H1 (cell line): ENCODE results near the gene RAP1A. TPM values are rescaled to one million over a fixed set of nuclear protein-coding genes. Genes with fewer than 3 reads are reported as not detected.

ENCODE experiments used
- ASH2L ChIP-seq: fragments of 200-600, 300-600 bp; sonication (generic); IDR thresholded peaks from one replicate; pipeline ENCODE4 v1.7.1; 2017; ENCODE audit warnings: low read length
- BCL11A ChIP-seq, 2 experiments: IDR thresholded peaks; one replicate each; pipeline ENCODE4 v1.6.1; 2011; ENCODE audit warnings: low read depth in 2 of 2, low read length in 2 of 2, mild to moderate bottlenecking in 2 of 2
- CEBPB ChIP-seq: IDR thresholded peaks from 2 replicates; pipeline ENCODE4 v1.6.1; 2012; ENCODE audit warnings: low read depth, low read length
- CTBP2 ChIP-seq: IDR thresholded peaks from 2 replicates; pipeline ENCODE4 v1.7.0; 2011; ENCODE audit warnings: borderline replicate concordance, mild to moderate bottlenecking, moderate library complexity, mixed read lengths, low read length; ENCODE audit not compliant: insufficient read depth, insufficient read length
- EZH2 ChIP-seq: fragments of 200-600 bp; sonication (generic); IDR thresholded peaks from 2 replicates; pipeline ENCODE4 v1.7.1; 2012; ENCODE audit warnings: low read depth, mild to moderate bottlenecking, moderate library complexity, low read length, inconsistent platforms; ENCODE audit not compliant: severe bottlenecking
- FOSL1 ChIP-seq: IDR thresholded peaks from 2 replicates; pipeline ENCODE4 v1.6.1; 2011; ENCODE audit warnings: mild to moderate bottlenecking, low read depth, low read length, moderate library complexity; ENCODE audit not compliant: insufficient read depth
- GTF2F1 ChIP-seq: IDR thresholded peaks from 2 replicates; pipeline ENCODE4 v1.6.1; 2012; ENCODE audit warnings: low read depth, low read length, improper control_type of control experiment, borderline replicate concordance
- HDAC2 ChIP-seq, 2 experiments: fragments of 300-600 bp in 1 of 2; sonication (generic) in 1 of 2; IDR thresholded peaks; 2 replicates each; pipeline ENCODE4 v1.6.1; 2011 to 2012; ENCODE audit warnings: low read depth in 2 of 2, low read length in 2 of 2, mild to moderate bottlenecking in 2 of 2, moderate library complexity in 2 of 2, borderline replicate concordance in 1 of 2, inconsistent platforms in 1 of 2
- JUND ChIP-seq: IDR thresholded peaks from 2 replicates; pipeline ENCODE4 v1.6.1; 2011; ENCODE audit warnings: mild to moderate bottlenecking, improper control_type of control experiment, low read length
- KDM5A ChIP-seq: fragments of 200-600 bp; IDR thresholded peaks from 2 replicates; pipeline ENCODE4 v1.7.1; 2012; ENCODE audit warnings: mild to moderate bottlenecking, low read length, inconsistent platforms, mixed read lengths
- MAFK ChIP-seq: IDR thresholded peaks from 2 replicates; pipeline ENCODE4 v1.6.1; 2012; ENCODE audit warnings: low read depth, mild to moderate bottlenecking, improper control_type of control experiment, low read length
- NANOG ChIP-seq: IDR thresholded peaks from 2 replicates; pipeline ENCODE4 v1.6.1; 2011; ENCODE audit warnings: low read length, low read depth, mild to moderate bottlenecking, inconsistent platforms; ENCODE audit not compliant: insufficient read depth, poor library complexity, severe bottlenecking
- NRF1 ChIP-seq: IDR thresholded peaks from 2 replicates; pipeline ENCODE4 v1.6.1; 2011; ENCODE audit warnings: mild to moderate bottlenecking, low read depth, low read length, improper control_type of control experiment
- PHF8 ChIP-seq: fragments of 200-600 bp; sonication (generic); conservative IDR thresholded peaks from 2 replicates; pipeline ENCODE4 v1.7.1; 2012; ENCODE audit warnings: low read depth, mild to moderate bottlenecking, inconsistent platforms, low read length, moderate library complexity
- RFX5 ChIP-seq: IDR thresholded peaks from 2 replicates; pipeline ENCODE4 v1.6.1; 2011; ENCODE audit warnings: low read depth, low read length, improper control_type of control experiment, borderline replicate concordance
- SIN3A ChIP-seq, 2 experiments: IDR thresholded peaks in 1 of 2; conservative IDR thresholded peaks in 1 of 2; 2 replicates each; pipeline ENCODE4 v1.6.1; 2011 to 2012; ENCODE audit warnings: low read length in 2 of 2, improper control_type of control experiment in 1 of 2, low read depth in 1 of 2, mild to moderate bottlenecking in 1 of 2
- SP1 ChIP-seq: IDR thresholded peaks from 2 replicates; pipeline ENCODE4 v1.6.1; 2011; ENCODE audit warnings: low read depth, low read length
- SP2 ChIP-seq: IDR thresholded peaks from 2 replicates; pipeline ENCODE4 v1.6.1; 2012; ENCODE audit warnings: mild to moderate bottlenecking, low read length, inconsistent platforms
- TAF7 ChIP-seq: optimal IDR thresholded peaks from 2 replicates; pipeline ENCODE3; 2011; ENCODE audit warnings: low read depth, mild to moderate bottlenecking, inconsistent platforms, low read length, moderate library complexity, borderline replicate concordance
- TBP ChIP-seq: IDR thresholded peaks from 2 replicates; pipeline ENCODE4 v1.6.1; 2011; ENCODE audit warnings: low read depth, low read length, improper control_type of control experiment
- ZNF274 ChIP-seq: IDR thresholded peaks from 2 replicates; pipeline ENCODE4 v1.7.0; 2012; ENCODE audit warnings: low read length, borderline replicate concordance; ENCODE audit errors: extremely low read depth
- polyA plus RNA-seq, 7 experiments: library from polyadenylated mRNA; depleted of rRNA in 3 of 7; stranded (reverse) in 5 of 7; unstranded in 2 of 7; fragments of >200 nt in 5 of 7; fragments of 200-250 nt in 2 of 7; gene quantifications; 1 replicate in 5 of 7; 2 replicates in 1 of 7; 4 replicates in 1 of 7; pipeline versions ENCODE4 v1.2.1 to v1.2.3, GENCODE V29; 2011 to 2013; ENCODE audit warnings: missing spikeins in 2 of 7, mixed read lengths in 2 of 7
- total RNA-seq: library from RNA; stranded (reverse); fragmentation: NEBNext Ultra II Directional; extraction: Animal tissue kit (Norgen Biotek cat#: 25700); gene quantifications from 2 replicates; pipeline ENCODE4 v1.2.1, GENCODE V29; 2021
- TF ChIP-seq, protein P1 (sequence below): IDR thresholded peaks from 2 replicates; pipeline ENCODE4 v1.6.1; 2012; ENCODE audit warnings: inconsistent platforms

The RAP1A gene
- total and polyA plus RNA-seq, 2 of the 8 experiments (the other 6 are each of a cell fraction or from before 2014, with no cell fraction given), result 10.9 to 35.8 TPM

DNA sequence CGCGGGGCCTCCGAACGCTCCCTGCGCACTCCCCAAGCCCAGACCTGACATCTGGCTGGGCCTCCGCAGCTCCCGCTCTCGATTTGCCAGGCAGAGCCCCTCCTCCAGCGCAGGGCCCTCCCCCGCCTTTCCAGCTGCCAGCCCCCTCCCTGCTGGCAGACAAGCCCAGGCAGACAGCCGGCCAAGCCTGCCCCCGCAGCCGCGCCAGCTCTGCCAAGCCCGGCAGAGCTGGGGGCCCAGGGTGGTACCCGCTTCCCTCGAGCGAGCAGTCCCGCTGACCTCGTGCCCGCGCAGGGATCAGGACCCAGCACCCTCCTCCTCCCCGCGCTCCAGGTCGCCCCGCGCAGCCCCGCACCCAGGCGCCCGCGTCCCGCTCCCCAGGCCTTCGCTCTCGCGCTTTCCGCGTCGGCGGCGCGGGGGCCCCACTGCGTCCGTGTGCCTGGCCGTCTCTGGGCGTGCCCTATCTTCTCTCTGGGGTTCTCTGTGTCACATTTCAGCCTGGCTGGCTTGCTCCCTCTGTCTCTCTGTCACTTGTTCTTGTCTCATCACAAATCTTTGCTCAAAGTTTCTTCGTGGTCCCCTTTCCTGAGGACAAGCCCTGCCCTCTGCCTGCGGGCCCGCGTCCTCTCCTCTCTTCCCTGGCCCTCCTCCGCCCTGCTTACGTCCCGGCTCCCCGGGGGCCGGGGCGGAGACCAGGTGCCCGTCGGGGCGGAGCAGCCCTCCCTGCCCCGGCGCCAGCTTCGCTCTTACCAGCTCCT lies 119.0 kb downstream of the RAP1A start (continued):
- TF ChIP-seq RFX5 (no peak), NRF1 (no peak), ZNF274 (no peak), CEBPB (no peak), SIN3A (conservative IDR thresholded peaks at IDR 0.05 in 1 of 2, IDR thresholded peaks at IDR 0.05 in 1 of 2; ENCODE audit: low read depth in 1 of 2, low read length in 2 of 2) (peak; percentile 7 to 18; a peak in 1 of 4 replicates), SP2 (no peak), TAF7 (no peak), HDAC2 (IDR thresholded peaks at IDR 0.05; ENCODE audit: borderline replicate concordance in 1 of 2, low read depth in 2 of 2, low read length in 2 of 2) (0 out of 4 replicates have a peak, but pooled peaks of 1 of the 2 experiments have one; percentile 4), PHF8 (0 out of 2 replicates have a peak, but pooled peaks have one; percentile 39), KDM5A (no peak), CTBP2 (peak; percentile 47), MAFK (no peak), JUND (no peak), SP1 (0 out of 2 replicates have a peak, but pooled peaks have one; percentile 1), NANOG (no peak), TBP (no peak), EZH2 (peak; percentile 15), ASH2L (peak; percentile 69), GTF2F1 (no peak), FOSL1 (0 out of 2 replicates have a peak, but pooled peaks have one; percentile 3), BCL11A (IDR thresholded peaks at IDR 0.05; ENCODE audit: low read depth in 2 of 2, low read length in 2 of 2) (no peak)
- TF ChIP-seq, protein P1, sequence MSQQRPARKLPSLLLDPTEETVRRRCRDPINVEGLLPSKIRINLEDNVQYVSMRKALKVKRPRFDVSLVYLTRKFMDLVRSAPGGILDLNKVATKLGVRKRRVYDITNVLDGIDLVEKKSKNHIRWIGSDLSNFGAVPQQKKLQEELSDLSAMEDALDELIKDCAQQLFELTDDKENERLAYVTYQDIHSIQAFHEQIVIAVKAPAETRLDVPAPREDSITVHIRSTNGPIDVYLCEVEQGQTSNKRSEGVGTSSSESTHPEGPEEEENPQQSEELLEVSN, result peak; percentile 77
